Upper lobe of left lung (tissue), 6 donors: ENCODE results near the gene SPATA16. TPM values are rescaled to one million over a fixed set of nuclear protein-coding genes. Genes with fewer than 3 reads are reported as not detected.

Experiments used
- ATAC-seq, 2 donors: fragments of 200-7000 bp; cut with Tn5 transposase; one replicate each; pipeline ENCODE4 v1.9.1; 2022; ENCODE audit warnings: mild to moderate bottlenecking in 2 of 2, moderate library complexity in 2 of 2; ENCODE audit not compliant: low FRiP score in 2 of 2
- DNase-seq, 2 donors: peaks; one replicate each; pipeline ENCODE4 v3.0.0-alpha.2; 2019 to 2020
- H3K27ac ChIP-seq, 4 donors: fragments of 200-600 bp; sonication (generic); one replicate each; pipeline ENCODE4 v1.5.1; 2016 to 2019
- H3K27me3 ChIP-seq, 4 donors: fragments of 200-600 bp; sonication (generic); one replicate each; pipeline ENCODE4 v1.5.1; 2017 to 2019
- H3K36me3 ChIP-seq, 4 donors: fragments of 200-600 bp; sonication (generic); one replicate each; pipeline ENCODE4 v1.5.1; 2016 to 2019
- H3K4me1 ChIP-seq, 4 donors: fragments of 200-600 bp; sonication (generic); one replicate each; pipeline ENCODE4 v1.5.1; 2018 to 2019
- H3K4me3 ChIP-seq, 4 donors: fragments of 200-600 bp; sonication (generic); one replicate each; pipeline ENCODE4 v1.5.1; 2017 to 2019; ENCODE audit warnings: mild to moderate bottlenecking in 2 of 4, moderate library complexity in 1 of 4
- H3K9me3 ChIP-seq, 4 donors: fragments of 200-600 bp; sonication (generic); one replicate each; pipeline ENCODE4 v1.5.1; 2018 to 2019
- EP300 ChIP-seq, 4 donors: sonication (generic); formaldehyde crosslinking; IDR thresholded peaks; one replicate each; pipeline ENCODE4 v1.5.1; 2017; ENCODE audit warnings: antibody characterized with exemption in 4 of 4, control low read depth in 2 of 4
- POLR2A ChIP-seq, 4 donors: fragments of 450-650 bp; IDR thresholded peaks; one replicate each; pipeline ENCODE4 v1.5.1; 2016 to 2017; ENCODE audit warnings: antibody characterized with exemption in 4 of 4, mild to moderate bottlenecking in 2 of 4
- POLR2AphosphoS5 ChIP-seq, 2 donors: sonication (generic); formaldehyde crosslinking; IDR thresholded peaks; one replicate each; pipeline ENCODE4 v1.5.1; 2017; ENCODE audit warnings: antibody characterized with exemption in 2 of 2
- WGBS, 2 donors: methylation state at CpG; one replicate each; pipeline ENCODE4 v1.1.5; 2017 to 2018; 5-methylcytosine and 5-hydroxymethylcytosine counted together
- total RNA-seq, 6 donors: library from RNA; depleted of rRNA in 4 of 6; stranded (reverse); fragments of >200 nt in 4 of 6; gene quantifications; one replicate each; pipeline versions ENCODE4 v1.1.0 to v1.2.1, GENCODE V29; 2016 to 2021
- TF ChIP-seq, protein P1 (sequence below), 6 experiments: fragments of 450-650 bp in 4 of 6; fragments of 200-600 bp in 2 of 6; sonication (generic) in 2 of 6; IDR thresholded peaks; one replicate each; pipeline ENCODE4 v1.5.1; 2016 to 2019; ENCODE audit warnings: antibody characterized with exemption in 6 of 6
- donor health status: DM: no; HTN: no; CAD: no; lungs with moderate emphysema.
- donor health status: DM: no; HTN: yes; CAD: no; lungs with severe emphysema.

SPATA16 gene
- total RNA-seq, 6 donors from 2014 or later: not detected

GRCh38 chr3:173000553-173000952 lies 140.5 kb downstream of the SPATA16 start:
- no peaks in the 10 kb centered on the region for H3K27me3 ChIP-seq
- TF ChIP-seq, protein P1, sequence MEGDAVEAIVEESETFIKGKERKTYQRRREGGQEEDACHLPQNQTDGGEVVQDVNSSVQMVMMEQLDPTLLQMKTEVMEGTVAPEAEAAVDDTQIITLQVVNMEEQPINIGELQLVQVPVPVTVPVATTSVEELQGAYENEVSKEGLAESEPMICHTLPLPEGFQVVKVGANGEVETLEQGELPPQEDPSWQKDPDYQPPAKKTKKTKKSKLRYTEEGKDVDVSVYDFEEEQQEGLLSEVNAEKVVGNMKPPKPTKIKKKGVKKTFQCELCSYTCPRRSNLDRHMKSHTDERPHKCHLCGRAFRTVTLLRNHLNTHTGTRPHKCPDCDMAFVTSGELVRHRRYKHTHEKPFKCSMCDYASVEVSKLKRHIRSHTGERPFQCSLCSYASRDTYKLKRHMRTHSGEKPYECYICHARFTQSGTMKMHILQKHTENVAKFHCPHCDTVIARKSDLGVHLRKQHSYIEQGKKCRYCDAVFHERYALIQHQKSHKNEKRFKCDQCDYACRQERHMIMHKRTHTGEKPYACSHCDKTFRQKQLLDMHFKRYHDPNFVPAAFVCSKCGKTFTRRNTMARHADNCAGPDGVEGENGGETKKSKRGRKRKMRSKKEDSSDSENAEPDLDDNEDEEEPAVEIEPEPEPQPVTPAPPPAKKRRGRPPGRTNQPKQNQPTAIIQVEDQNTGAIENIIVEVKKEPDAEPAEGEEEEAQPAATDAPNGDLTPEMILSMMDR (IDR thresholded peaks at IDR 0.05): no peak
- no peak for TF ChIP-seq EP300 (IDR thresholded peaks at IDR 0.05)
- no peak for TF ChIP-seq POLR2AphosphoS5 (IDR thresholded peaks at IDR 0.05)
- no peak for TF ChIP-seq POLR2A (IDR thresholded peaks at IDR 0.05)

GRCh38 chr3:172993412-172993811 lies 147.6 kb downstream of the SPATA16 start:
- ATAC-seq (no peak), DNase-seq (no peak)
- WGBS, 2 donors: 83 to 87% methylated on average over 2 of the region's 2 CpGs
- Histone ChIP-seq H3K27me3 (no peaks in the 10 kb centered on the region), H3K36me3 (no peaks in the 10 kb centered on the region), H3K27ac (no peak overlapping the region), H3K9me3 (no peaks in the 10 kb centered on the region), H3K4me3 (no peak overlapping the region), H3K4me1 (no peaks in the 10 kb centered on the region)
- TF ChIP-seq, protein P1 (IDR thresholded peaks at IDR 0.05): no peak
- no peak for TF ChIP-seq POLR2A (IDR thresholded peaks at IDR 0.05)
- TF ChIP-seq EP300 (IDR thresholded peaks at IDR 0.05): no peak
- no peak for TF ChIP-seq POLR2AphosphoS5 (IDR thresholded peaks at IDR 0.05)

More at GRCh38 chr3:173000553-173000952, 140.5 kb downstream of the SPATA16 start:
- Histone ChIP-seq H3K4me1 (no peaks in the 10 kb centered on the region), H3K9me3 (no peaks in the 10 kb centered on the region), H3K27ac (no peak overlapping the region), H3K4me3 (no peak overlapping the region), H3K36me3 (no peaks in the 10 kb centered on the region)
- DNase-seq: no peak
- ATAC-seq: no peak

DNA sequence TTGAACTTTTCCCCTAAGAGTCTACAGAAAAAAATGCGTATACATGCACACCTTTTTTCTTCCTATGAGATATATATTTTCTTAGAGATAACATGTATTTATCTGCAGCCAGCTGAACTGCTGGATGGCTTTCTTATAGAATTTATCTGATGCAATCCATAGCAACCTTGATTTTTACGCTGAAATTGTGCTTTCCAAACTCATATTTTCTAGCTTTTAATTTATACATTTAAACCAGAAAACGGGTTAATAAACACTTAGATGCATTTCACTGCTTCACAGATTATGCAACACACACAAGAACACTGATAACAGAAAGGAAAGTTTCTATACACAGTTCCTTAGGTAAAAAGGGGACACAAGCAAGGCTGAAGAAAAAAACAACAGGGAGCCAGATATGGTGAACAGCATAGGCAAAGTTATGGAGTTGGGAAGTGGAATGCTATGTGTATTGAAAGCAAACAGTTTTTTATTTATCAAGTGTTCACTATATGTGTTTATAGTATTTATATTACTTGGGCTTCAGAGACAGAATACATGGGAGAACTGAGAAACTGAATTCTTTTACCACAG lies 149.5 kb downstream of the SPATA16 start:
- WGBS, 2 donors: 69 to 75% methylated on average over 3 of the region's 3 CpGs

DNA sequence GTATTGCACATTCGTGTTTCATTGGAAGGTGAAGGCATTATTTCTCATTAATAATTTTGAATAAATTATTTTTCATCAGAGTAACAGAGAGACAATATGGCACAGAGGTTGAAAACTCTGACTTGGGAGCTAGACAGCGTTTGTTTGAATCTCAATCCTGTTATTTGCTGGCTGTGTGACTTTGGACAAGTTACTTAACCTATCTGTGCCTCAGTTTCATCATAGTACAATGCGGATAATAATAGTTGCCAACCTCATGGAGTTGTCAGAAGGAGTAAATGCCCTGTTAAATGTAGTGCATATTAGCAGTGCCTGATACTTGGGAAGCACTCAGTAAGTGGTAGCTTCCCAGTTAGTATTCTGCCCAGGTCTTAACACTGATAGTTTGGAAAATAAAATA lies 151.7 kb downstream of the SPATA16 start:
- 87 to 89% methylated on average over 3 of the region's 3 CpGs for WGBS, 2 donors
- no peaks in the 10 kb centered on the region for H3K9me3 ChIP-seq
- no peaks in the 10 kb centered on the region for H3K36me3 ChIP-seq
- no peaks in the 10 kb centered on the region for H3K27me3 ChIP-seq
- ATAC-seq: no peak
- no peaks in the 10 kb centered on the region for H3K4me1 ChIP-seq
- H3K27ac ChIP-seq: no peak overlapping the region
- H3K4me3 ChIP-seq: no peak overlapping the region
- DNase-seq: no peak
- no peak for TF ChIP-seq POLR2A (IDR thresholded peaks at IDR 0.05)
- TF ChIP-seq POLR2AphosphoS5 (IDR thresholded peaks at IDR 0.05): no peak
- TF ChIP-seq, protein P1 (IDR thresholded peaks at IDR 0.05): no peak
- no peak for TF ChIP-seq EP300 (IDR thresholded peaks at IDR 0.05)

More for the DNA sequence above, 149.5 kb downstream of the SPATA16 start:
- Histone ChIP-seq H3K4me1 (no peaks in the 10 kb centered on the region), H3K27me3 (no peaks in the 10 kb centered on the region), H3K27ac (no peak overlapping the region), H3K9me3 (no peaks in the 10 kb centered on the region), H3K4me3 (no peak overlapping the region), H3K36me3 (no peaks in the 10 kb centered on the region)
- TF ChIP-seq, protein P1 (IDR thresholded peaks at IDR 0.05): no peak
- TF ChIP-seq POLR2A (IDR thresholded peaks at IDR 0.05): no peak
- TF ChIP-seq EP300 (IDR thresholded peaks at IDR 0.05): no peak
- no peak for TF ChIP-seq POLR2AphosphoS5 (IDR thresholded peaks at IDR 0.05)
- DNase-seq (no peak), ATAC-seq (no peak)

DNA sequence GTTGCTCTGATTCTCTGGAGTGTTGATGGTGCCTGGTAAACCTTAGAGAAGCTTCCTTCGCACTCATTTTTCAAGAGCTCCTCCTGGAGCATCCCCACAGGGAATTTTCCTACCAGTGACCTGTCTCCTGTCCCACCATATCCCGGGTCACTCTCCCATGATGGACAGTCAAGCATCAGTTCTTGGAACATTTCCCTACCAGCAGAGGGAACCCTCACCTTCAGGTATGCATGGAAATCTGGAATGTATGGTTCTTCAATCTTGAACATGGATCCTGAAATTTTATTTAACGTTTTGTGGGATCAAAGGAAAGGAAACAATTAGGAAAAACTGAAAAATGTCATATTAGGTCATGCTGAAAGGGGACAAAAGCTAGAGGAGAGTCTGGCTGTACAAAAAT lies 153.8 kb downstream of the SPATA16 start:
- Histone ChIP-seq H3K27me3 (no peaks in the 10 kb centered on the region), H3K36me3 (no peaks in the 10 kb centered on the region), H3K9me3 (no peaks in the 10 kb centered on the region), H3K4me1 (no peaks in the 10 kb centered on the region), H3K27ac (no peak overlapping the region), H3K4me3 (no peak overlapping the region)
- WGBS, 2 donors: 48 to 55% methylated on average over 3 of the region's 3 CpGs
- DNase-seq (no peak), ATAC-seq (no peak)
- TF ChIP-seq POLR2A (IDR thresholded peaks at IDR 0.05): no peak
- no peak for TF ChIP-seq EP300 (IDR thresholded peaks at IDR 0.05)
- TF ChIP-seq POLR2AphosphoS5 (IDR thresholded peaks at IDR 0.05): no peak
- TF ChIP-seq, protein P1 (IDR thresholded peaks at IDR 0.05): no peak
